ENCODE results near the gene CHRNA9. TPM values are rescaled to one million over a fixed set of nuclear protein-coding genes. Genes with fewer than 3 reads are reported as not detected.

CHRNA9 gene
- total RNA-seq, 1 donor from 2014 or later: not detected

DNA sequence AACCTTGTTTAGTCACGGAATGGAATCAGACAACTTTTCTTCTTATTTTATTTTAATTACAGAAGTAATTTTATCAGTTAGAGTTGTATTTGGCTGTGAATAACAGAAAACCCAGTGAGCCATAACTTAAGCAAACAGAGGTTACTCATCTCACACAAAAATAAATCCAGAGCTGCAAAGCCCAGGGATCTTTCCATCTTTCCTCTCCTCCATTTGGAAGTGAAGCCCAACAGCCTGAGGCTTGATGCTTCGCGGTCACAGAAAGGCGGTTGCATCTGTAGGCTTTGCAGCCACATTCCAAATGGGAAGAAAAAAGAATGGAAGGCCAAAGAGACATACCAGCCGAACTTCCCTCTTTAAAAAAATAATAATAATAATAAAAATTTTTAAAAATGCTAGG lies 22.6 kb downstream of the CHRNA9 start:
- Histone ChIP-seq H3K4me1 (ENCODE audit: control insufficient read depth in 3 of 3, insufficient read depth in 3 of 3, low read length in 3 of 3) (no peaks in the 10 kb centered on the region), H3K9ac (ENCODE audit: low read depth in 1 of 3, low read length in 3 of 3) (no peak overlapping the region), H3K27ac (ENCODE audit: low read depth, low read length) (no peak overlapping the region), H3K36me3 (ENCODE audit: control insufficient read depth in 3 of 3, insufficient read depth in 3 of 3, low read length in 3 of 3) (no peaks in the 10 kb centered on the region), H3K4me3 (ENCODE audit: low read length in 3 of 3) (no peak overlapping the region), H3K27me3 (ENCODE audit: control insufficient read depth in 3 of 3, insufficient read depth in 3 of 3, low read length in 3 of 3) (no peaks in the 10 kb centered on the region), H3K9me3 (ENCODE audit: control insufficient read depth in 3 of 3, low read length in 3 of 3) (peaks cover 3 to 4% (median 4%) of the 10 kb centered on the region in 3 donors)

- H3K4me3 ChIP-seq (ENCODE audit: low read length in 3 of 3): no peak overlapping the region
- H3K36me3 ChIP-seq (ENCODE audit: control insufficient read depth in 3 of 3, insufficient read depth in 3 of 3, low read length in 3 of 3): no peaks in the 10 kb centered on the region
- no peak overlapping the region for H3K9ac ChIP-seq (ENCODE audit: low read depth in 1 of 3, low read length in 3 of 3)
- H3K9me3 ChIP-seq (ENCODE audit: control insufficient read depth in 3 of 3, low read length in 3 of 3): peaks cover 3 to 4% (median 4%) of the 10 kb centered on the region in 3 donors
- no peaks in the 10 kb centered on the region for H3K27me3 ChIP-seq (ENCODE audit: control insufficient read depth in 3 of 3, insufficient read depth in 3 of 3, low read length in 3 of 3)
- H3K27ac ChIP-seq (ENCODE audit: low read depth, low read length): no peak overlapping the region
- no peaks in the 10 kb centered on the region for H3K4me1 ChIP-seq (ENCODE audit: control insufficient read depth in 3 of 3, insufficient read depth in 3 of 3, low read length in 3 of 3)
These were observed 26.2 kb downstream of the CHRNA9 start for GRCh38 chr4:40361338-40361737.

DNA sequence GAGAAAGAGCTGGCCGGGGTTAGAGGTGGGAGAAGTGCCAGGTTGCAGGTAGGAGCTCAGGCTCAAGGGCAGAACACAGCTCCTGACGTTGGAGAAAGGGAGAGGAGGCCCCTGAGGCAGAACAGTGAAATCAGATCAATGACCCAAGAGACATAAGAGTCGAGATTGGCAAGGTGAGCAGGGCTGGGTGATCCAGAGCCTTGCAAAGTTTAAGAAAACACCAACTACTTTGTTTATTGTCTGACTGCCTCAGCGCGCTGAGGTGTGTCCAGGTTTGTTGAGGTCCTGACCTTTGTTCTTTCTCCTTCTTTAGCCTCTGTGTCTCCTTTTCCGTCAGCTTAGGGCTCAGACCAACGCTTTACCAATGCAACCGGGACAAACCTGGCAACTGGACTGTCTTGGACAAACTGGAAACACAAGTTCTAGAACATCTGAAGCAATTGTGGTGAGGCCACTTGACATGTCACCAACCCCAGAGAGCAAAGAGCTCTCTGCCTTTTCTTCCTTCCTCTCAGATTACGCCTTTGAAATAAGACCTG lies 28.3 kb downstream of the CHRNA9 start:
- H3K27me3 ChIP-seq (ENCODE audit: control insufficient read depth in 3 of 3, insufficient read depth in 3 of 3, low read length in 3 of 3): no peaks in the 10 kb centered on the region
- no peaks in the 10 kb centered on the region for H3K4me1 ChIP-seq (ENCODE audit: control insufficient read depth in 3 of 3, insufficient read depth in 3 of 3, low read length in 3 of 3)
- peaks cover 3 to 4% (median 4%) of the 10 kb centered on the region in 3 donors for H3K9me3 ChIP-seq (ENCODE audit: control insufficient read depth in 3 of 3, low read length in 3 of 3)
- no peak overlapping the region for H3K27ac ChIP-seq (ENCODE audit: low read depth, low read length)
- no peak overlapping the region for H3K4me3 ChIP-seq (ENCODE audit: low read length in 3 of 3)
- no peak overlapping the region for H3K9ac ChIP-seq (ENCODE audit: low read depth in 1 of 3, low read length in 3 of 3)
- no peaks in the 10 kb centered on the region for H3K36me3 ChIP-seq (ENCODE audit: control insufficient read depth in 3 of 3, insufficient read depth in 3 of 3, low read length in 3 of 3)

DNA sequence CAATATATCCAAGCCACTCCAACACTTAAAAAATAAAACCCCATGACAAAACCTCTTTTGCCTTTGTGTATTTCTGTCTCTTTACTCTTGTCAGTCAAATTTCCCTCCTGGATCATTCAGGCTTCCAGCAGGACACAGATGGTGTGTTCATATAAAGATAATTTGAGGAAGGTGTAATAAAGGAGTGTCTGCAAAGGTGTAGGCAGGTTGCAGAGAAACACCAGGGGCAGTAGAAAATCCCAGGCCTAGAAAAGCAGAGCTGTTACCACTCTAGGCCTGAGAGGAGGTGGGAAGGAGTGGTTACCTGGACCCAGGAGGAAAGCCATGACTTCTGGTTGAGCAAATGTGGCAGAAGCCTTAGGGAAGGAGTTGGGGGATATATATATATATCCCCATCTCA lies 28.8 kb downstream of the CHRNA9 start:
- Histone ChIP-seq H3K27ac (ENCODE audit: low read depth, low read length) (no peak overlapping the region), H3K4me1 (ENCODE audit: control insufficient read depth in 3 of 3, insufficient read depth in 3 of 3, low read length in 3 of 3) (no peaks in the 10 kb centered on the region), H3K36me3 (ENCODE audit: control insufficient read depth in 3 of 3, insufficient read depth in 3 of 3, low read length in 3 of 3) (no peaks in the 10 kb centered on the region), H3K9me3 (ENCODE audit: control insufficient read depth in 3 of 3, low read length in 3 of 3) (peaks cover 3 to 4% (median 4%) of the 10 kb centered on the region in 3 donors), H3K27me3 (ENCODE audit: control insufficient read depth in 3 of 3, insufficient read depth in 3 of 3, low read length in 3 of 3) (no peaks in the 10 kb centered on the region), H3K4me3 (ENCODE audit: low read length in 3 of 3) (no peak overlapping the region), H3K9ac (ENCODE audit: low read depth in 1 of 3, low read length in 3 of 3) (no peak overlapping the region)

DNA sequence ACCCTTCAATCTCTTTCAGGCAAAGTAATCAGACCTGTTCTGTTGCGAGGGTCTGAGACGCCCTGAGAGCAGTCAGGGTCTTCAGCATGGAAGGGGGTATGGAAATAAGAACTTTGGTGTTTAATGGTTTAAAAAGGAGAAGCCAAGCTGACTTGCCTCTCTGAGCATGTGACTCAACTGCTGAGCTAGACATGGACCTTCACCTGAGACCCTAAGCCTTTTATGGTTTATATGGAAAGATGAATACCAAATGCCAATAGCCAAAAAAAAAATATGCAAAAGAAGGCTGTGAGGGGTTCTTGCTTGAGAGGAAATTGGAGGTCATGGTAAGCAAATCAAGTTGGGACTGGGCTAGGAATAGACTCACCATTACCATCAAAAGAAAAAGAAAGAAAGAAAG lies 30.6 kb downstream of the CHRNA9 start:
- no peak overlapping the region for H3K4me3 ChIP-seq (ENCODE audit: low read length in 3 of 3)
- H3K36me3 ChIP-seq (ENCODE audit: control insufficient read depth in 3 of 3, insufficient read depth in 3 of 3, low read length in 3 of 3): no peaks in the 10 kb centered on the region
- no peak overlapping the region for H3K27ac ChIP-seq (ENCODE audit: low read depth, low read length)
- no peaks in the 10 kb centered on the region for H3K27me3 ChIP-seq (ENCODE audit: control insufficient read depth in 3 of 3, insufficient read depth in 3 of 3, low read length in 3 of 3)
- no peak overlapping the region for H3K9ac ChIP-seq (ENCODE audit: low read depth in 1 of 3, low read length in 3 of 3)
- peaks cover 3 to 4% (median 4%) of the 10 kb centered on the region in 3 donors for H3K9me3 ChIP-seq (ENCODE audit: control insufficient read depth in 3 of 3, low read length in 3 of 3)
- H3K4me1 ChIP-seq (ENCODE audit: control insufficient read depth in 3 of 3, insufficient read depth in 3 of 3, low read length in 3 of 3): no peaks in the 10 kb centered on the region

DNA sequence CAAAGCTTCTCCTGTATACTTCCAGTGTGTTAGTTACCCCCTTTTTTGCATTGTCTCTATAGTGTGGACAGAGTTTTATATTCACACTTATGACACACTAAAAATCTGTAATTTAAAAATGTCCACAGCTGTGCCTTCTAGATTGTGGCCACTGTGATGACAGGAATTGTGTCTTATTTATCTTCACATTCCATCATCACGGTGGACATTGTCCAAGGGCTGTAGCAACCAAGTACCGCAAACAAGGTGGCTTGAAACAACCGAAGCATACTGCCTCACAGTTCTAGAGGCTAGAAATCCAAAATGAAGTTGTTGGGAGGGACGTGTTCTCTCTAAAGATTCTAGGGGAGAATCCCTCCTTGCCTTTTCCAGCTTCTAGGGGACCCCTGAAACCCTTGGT lies 32.3 kb downstream of the CHRNA9 start:
- H3K4me3 ChIP-seq (ENCODE audit: low read length in 3 of 3): no peak overlapping the region
- no peak overlapping the region for H3K9ac ChIP-seq (ENCODE audit: low read depth in 1 of 3, low read length in 3 of 3)
- no peaks in the 10 kb centered on the region for H3K27me3 ChIP-seq (ENCODE audit: control insufficient read depth in 3 of 3, insufficient read depth in 3 of 3, low read length in 3 of 3)
- H3K4me1 ChIP-seq (ENCODE audit: control insufficient read depth in 3 of 3, insufficient read depth in 3 of 3, low read length in 3 of 3): no peaks in the 10 kb centered on the region
- H3K9me3 ChIP-seq (ENCODE audit: control insufficient read depth in 3 of 3, low read length in 3 of 3): no peaks in the 10 kb centered on the region
- no peak overlapping the region for H3K27ac ChIP-seq (ENCODE audit: low read depth, low read length)
- H3K36me3 ChIP-seq (ENCODE audit: control insufficient read depth in 3 of 3, insufficient read depth in 3 of 3, low read length in 3 of 3): no peaks in the 10 kb centered on the region

GRCh38 chr4:40369437-40370274 lies 34.5 kb downstream of the CHRNA9 start:
- Histone ChIP-seq H3K4me1 (ENCODE audit: control insufficient read depth in 3 of 3, insufficient read depth in 3 of 3, low read length in 3 of 3) (no peaks in the 10 kb centered on the region), H3K36me3 (ENCODE audit: control insufficient read depth in 3 of 3, insufficient read depth in 3 of 3, low read length in 3 of 3) (no peaks in the 10 kb centered on the region), H3K4me3 (ENCODE audit: low read length in 3 of 3) (no peak overlapping the region), H3K9me3 (ENCODE audit: control insufficient read depth in 3 of 3, low read length in 3 of 3) (no peaks in the 10 kb centered on the region), H3K27me3 (ENCODE audit: control insufficient read depth in 3 of 3, insufficient read depth in 3 of 3, low read length in 3 of 3) (no peaks in the 10 kb centered on the region), H3K9ac (ENCODE audit: low read depth in 1 of 3, low read length in 3 of 3) (no peak overlapping the region), H3K27ac (ENCODE audit: low read depth, low read length) (no peak overlapping the region)

- Histone ChIP-seq H3K36me3 (ENCODE audit: control insufficient read depth in 3 of 3, insufficient read depth in 3 of 3, low read length in 3 of 3) (no peaks in the 10 kb centered on the region), H3K9me3 (ENCODE audit: control insufficient read depth in 3 of 3, low read length in 3 of 3) (no peaks in the 10 kb centered on the region), H3K27ac (ENCODE audit: low read depth, low read length) (no peak overlapping the region), H3K9ac (ENCODE audit: low read depth in 1 of 3, low read length in 3 of 3) (no peak overlapping the region), H3K27me3 (ENCODE audit: control insufficient read depth in 3 of 3, insufficient read depth in 3 of 3, low read length in 3 of 3) (no peaks in the 10 kb centered on the region), H3K4me1 (ENCODE audit: control insufficient read depth in 3 of 3, insufficient read depth in 3 of 3, low read length in 3 of 3) (no peaks in the 10 kb centered on the region), H3K4me3 (ENCODE audit: low read length in 3 of 3) (no peak overlapping the region)
These were observed 37.5 kb downstream of the CHRNA9 start for GRCh38 chr4:40372651-40373050.

DNA sequence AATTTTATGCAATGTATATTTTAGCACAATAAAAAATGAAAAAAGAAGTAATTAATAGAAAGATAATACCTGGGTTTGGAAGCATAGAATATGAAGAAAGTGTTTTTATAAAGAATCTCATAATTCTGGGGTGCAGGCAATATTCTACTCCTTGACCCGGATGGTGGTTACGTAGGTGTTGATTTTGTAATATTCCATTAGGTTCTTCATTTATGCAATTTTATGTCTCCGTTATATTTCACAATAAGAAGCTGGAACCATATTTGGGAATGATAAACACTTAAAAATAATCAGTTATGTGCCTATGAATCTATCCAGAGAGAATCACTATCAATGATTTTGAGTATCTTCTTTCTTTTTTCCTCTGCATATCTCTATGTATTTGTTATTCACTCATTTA lies 38.5 kb downstream of the CHRNA9 start:
- H3K9me3 ChIP-seq (ENCODE audit: control insufficient read depth in 3 of 3, low read length in 3 of 3): no peaks in the 10 kb centered on the region

DNA sequence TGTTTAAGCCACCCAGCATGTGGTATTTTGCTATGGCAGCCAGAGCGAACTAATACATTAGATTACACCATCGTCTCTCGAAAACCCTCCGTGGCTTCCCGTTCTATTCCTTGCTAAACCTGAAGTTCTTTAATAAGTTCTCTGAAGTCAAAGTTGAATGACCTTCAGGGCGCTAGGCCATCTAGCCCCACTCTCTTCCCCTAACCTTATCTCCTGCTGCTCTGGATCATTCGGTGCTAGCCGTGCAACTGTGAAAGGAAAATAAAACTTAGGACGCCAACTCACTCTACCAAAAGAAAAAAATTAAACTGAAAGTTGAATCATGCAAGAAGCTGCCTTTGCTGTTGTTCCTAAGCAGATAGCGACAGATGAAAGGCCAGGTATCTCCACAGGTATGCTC lies 40.0 kb downstream of the CHRNA9 start:
- H3K9me3 ChIP-seq (ENCODE audit: control insufficient read depth in 3 of 3, low read length in 3 of 3): no peaks in the 10 kb centered on the region
- no peak overlapping the region for H3K27ac ChIP-seq (ENCODE audit: low read depth, low read length)
- H3K36me3 ChIP-seq (ENCODE audit: control insufficient read depth in 3 of 3, insufficient read depth in 3 of 3, low read length in 3 of 3): no peaks in the 10 kb centered on the region
- no peak overlapping the region for H3K9ac ChIP-seq (ENCODE audit: low read depth in 1 of 3, low read length in 3 of 3)
- no peaks in the 10 kb centered on the region for H3K27me3 ChIP-seq (ENCODE audit: control insufficient read depth in 3 of 3, insufficient read depth in 3 of 3, low read length in 3 of 3)
- H3K4me3 ChIP-seq (ENCODE audit: low read length in 3 of 3): no peak overlapping the region
- H3K4me1 ChIP-seq (ENCODE audit: control insufficient read depth in 3 of 3, insufficient read depth in 3 of 3, low read length in 3 of 3): no peaks in the 10 kb centered on the region

More for the DNA sequence above, 38.5 kb downstream of the CHRNA9 start:
- H3K27ac ChIP-seq (ENCODE audit: low read depth, low read length): no peak overlapping the region
- H3K4me1 ChIP-seq (ENCODE audit: control insufficient read depth in 3 of 3, insufficient read depth in 3 of 3, low read length in 3 of 3): no peaks in the 10 kb centered on the region
- no peak overlapping the region for H3K9ac ChIP-seq (ENCODE audit: low read depth in 1 of 3, low read length in 3 of 3)
- H3K4me3 ChIP-seq (ENCODE audit: low read length in 3 of 3): no peak overlapping the region
- no peaks in the 10 kb centered on the region for H3K36me3 ChIP-seq (ENCODE audit: control insufficient read depth in 3 of 3, insufficient read depth in 3 of 3, low read length in 3 of 3)
- no peaks in the 10 kb centered on the region for H3K27me3 ChIP-seq (ENCODE audit: control insufficient read depth in 3 of 3, insufficient read depth in 3 of 3, low read length in 3 of 3)
